NCI-H510A (cell line): ENCODE data around the gene ARMCX4.
"Not testable (repeated sequence)": the region's sequence is repeated elsewhere in the genome, so short reads cannot be mapped to it uniquely, and the experiment has no call there.

Experiments used
- DNase-seq: peaks from one replicate; lab custom pipeline; 2025; lab: John Stamatoyannopoulos, UW

ARMCX4 gene

DNA sequence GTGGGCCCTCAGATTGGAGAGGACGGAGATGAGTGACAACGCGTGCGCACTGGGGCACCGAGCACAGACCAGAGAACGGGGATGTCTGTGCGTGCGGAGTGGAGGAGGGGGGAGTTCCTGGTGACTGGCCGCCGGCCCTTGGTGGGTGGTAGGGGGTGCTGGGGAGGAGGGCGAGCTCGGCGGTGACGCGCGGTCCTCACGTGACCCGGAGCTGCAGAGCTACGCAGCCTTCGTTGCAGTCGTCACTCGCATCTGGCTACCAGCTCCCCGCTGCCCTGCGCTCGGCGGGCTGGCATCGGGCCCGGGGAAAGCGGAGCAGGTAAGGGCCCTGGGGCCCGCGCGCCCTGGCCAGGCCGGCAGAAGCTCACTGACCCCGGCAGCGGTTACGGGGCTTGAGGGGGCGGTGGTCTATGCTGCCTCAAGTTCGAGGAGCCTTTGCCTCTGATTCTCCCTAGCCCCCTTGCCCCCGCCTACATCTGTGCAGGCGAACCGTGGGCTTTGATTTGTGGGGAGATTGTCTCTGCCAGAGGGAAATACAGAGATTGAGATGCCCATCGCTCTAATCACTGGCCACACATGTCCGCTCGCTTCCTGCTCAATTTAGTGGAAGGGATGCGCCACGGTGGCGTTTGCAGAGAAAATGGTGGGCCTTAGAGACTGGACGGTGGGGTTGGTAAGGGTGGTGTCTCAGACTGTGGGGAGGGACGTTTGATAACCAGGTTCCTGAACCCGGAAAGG, at the start of gene ARMCX4:
Gene ARMCX4 (plus strand): TSS at position 245 of the 738 bp plus-strand sequence. CDS start 3,134 bp downstream, outside the sequence.
- peak; percentile 72 for DNase-seq

DNA sequence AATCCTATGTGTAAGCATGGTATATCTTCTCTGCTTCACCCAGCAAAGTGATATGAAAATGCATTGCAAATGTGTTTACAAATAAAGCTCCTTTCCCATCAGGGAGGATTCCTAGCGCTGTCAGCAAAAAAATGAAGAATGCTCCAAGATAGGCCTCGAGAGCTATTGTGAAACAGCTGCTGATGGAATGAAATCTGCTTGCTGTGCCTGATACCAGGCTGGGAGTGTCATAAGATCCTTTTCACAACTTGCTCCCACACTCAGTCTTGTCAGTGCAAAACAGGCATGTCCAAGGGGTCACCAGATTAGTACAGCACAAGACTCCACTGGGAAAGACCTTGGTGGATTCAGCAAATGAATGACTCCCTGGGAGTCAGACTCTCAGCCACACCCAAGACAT, 43.2 kb upstream of the ARMCX4 start:
- DNase-seq, result no peak

DNA sequence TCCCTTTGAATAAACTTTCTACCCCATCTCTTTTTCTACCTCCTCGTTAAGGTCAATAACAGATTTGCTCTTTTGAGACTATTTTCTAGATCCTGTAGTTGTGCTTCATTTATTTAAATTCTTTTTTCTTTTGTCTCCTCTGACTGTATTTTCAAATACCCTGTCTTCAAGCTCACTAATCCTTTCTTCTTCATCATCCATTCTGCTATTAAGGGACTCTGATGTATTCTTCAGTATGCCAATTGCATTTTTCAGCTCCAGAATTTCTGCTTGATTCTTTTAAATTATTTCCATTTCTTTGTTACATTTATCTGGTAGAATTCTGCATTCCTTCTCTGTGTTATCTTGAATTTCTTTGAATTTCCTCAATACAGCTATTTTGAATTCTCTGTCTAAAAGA, 36.0 kb upstream of the ARMCX4 start:
- no peak for DNase-seq

DNA sequence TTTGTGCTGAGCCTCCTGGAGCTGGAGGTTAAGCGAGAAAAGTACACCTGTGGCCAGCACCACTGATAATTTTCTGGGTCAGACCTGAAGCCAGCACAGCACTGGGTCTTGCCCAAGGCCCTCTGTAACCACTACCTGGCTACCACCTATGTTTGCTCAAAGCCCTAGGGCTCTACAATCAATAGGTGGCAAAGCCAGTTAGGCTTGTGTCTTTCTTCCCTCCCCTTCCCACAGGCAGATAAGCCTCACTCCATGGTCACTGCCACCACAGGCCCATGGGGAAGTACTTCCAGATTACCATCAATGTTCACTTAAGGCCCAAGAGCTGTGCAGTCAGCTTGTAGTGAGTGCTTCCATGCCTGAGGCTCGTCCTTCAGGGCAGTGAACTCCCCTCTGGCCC, 35.2 kb upstream of the ARMCX4 start:
- no peak for DNase-seq

DNA sequence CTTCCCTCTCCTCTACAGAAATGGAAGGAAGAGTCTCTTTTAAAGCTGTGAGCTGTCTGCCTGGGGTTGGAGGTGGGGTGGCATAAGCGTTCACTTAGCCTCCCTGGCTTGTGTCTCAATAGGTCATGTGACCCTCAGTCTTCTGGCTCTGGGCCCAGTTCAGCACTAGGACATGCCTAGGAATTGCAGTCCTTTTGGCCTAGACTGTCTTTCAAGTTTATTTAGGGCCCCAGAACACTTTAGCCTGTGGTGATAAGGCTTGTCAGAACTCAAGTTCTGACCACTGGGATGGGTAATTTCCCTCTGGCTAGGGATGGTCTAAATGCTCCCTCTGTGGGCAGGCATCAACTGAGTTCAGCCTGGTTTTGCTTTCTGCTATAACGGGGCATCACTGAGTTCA, 34.3 kb upstream of the ARMCX4 start:
- DNase-seq, result no peak

DNA sequence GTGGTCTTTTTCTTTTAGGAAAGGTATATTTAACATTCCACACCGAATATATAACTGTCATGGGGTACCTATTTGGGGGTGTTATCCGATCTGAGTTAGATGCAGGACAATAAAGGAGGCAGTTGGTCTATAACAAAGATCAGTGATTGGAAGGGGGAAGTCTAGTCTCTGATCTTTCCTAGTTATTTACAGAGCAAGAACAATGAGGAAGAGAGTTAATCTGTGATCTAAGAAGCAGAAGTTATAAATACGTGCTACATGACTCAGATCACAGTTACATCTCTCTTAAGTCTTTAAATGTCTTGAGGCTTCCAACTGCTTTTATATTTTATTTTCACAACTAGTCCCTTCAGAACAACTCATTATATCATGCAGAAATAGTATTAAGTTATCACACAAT, 33.2 kb upstream of the ARMCX4 start:
- DNase-seq, result no peak

DNA sequence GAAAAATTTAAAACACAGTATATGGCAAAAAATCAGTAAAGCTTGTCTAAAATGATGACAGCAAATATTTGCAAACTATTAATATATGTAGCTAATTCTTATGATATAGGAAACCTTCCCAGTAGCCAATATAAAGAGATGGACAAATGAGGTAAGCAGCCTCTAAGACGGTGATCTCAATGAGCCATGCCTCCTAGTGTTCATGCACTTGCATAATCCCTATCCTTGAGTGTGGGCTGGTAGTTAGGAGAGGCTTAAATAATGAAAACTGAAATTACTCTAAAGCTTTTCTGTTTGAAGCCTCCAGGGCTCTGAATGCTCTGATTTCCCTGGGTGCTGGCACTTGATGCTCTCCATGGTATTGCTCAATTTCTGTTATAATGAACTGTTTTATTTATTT, 24.6 kb upstream of the ARMCX4 start:
- no peak for DNase-seq

DNA sequence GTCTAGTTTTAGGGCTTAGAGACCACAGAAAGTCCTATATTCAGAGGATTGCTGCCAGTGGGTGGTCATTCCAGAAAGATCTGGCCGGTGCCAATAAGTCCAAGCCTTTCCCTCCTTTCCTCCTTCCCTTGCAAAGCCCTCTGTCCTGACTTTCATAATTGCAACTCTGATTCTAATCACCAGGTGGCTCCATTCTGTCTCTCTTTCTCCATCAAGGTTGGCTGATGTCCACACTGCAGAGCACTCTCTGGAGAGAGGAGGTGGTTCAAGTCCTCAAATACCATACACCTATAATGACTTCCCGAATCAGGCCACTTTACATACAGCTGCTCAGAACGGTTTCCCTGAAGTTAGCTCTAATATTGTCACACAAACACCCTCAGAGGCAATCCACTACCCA, 22.4 kb upstream of the ARMCX4 start:
- no peak for DNase-seq

DNA sequence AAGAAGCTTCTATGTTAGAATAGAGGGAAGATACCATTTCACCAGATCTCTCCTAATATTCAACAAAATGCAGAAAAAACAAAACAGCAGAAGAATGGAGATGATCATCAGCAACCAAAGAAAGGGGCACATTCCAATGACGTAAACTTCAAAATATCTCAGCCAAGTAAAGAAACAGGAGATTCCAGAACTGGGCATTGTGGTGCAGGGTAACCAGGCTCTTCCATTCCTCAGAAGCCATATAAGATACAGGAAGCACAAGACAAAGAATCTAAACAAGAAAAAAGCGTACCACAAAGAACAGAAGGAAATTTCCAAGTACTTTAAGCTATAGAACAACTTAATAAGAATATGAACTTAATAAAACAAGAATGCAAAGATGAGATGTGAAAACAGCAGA, 6.9 kb upstream of the ARMCX4 start:
- no peak for DNase-seq

DNA sequence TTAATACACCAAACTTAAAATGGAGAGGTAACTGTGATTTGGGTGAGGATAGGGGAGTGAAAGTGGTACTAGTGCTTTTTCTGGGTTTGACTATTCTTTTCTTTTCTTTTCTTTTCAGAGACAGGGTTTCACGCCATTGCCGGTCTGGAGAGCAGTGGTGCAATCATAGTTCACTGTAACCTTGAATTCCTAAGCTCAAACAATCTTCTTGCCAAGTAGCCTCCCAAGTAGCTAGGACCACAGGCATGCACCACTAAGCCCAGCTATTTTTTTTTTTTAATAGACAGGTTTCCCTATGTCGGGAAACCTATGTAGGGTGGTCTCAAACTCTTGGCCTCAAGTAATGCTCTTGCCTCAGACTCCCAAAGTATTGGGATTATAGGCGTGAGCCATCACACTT, 3.0 kb upstream of the ARMCX4 start:
- DNase-seq, result no peak

DNA sequence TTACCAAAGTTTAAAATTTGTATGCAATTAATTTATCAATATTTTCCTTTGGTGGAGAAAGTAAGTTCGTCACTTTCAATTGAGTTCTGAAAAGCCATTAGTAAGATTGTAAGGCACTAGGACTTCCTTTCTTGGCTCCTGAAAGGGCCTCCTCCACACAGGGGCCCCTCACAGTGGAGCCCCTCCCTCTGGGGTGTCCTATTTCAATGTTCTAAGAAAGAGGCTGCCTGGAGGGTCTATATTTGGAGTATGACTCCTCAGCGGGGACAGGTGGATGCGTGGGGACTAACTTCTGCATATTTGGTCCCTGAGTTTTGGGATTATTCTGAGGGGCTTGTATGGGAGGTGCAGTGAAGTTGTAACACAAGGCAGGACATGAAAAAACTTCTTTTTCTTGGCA, 1.6 kb upstream of the ARMCX4 start:
- no peak for DNase-seq

DNA sequence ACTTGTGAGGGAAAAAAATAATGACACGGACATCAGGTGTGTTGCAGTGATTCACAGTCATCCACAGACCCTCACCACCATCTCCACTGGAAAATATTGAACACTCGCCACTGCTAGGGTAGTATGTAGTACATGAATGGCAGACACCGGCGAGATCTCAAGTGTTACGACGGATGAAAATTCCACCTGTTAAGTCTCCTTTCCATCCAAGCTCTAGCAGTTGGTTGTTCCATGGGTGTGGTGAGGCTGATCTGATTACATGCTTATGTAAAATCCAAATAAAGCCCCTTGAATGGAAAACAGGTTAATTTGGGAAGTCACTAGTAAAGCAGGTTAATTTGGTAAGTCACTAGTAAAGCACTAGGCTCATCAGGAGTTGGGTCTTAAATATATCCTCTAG, 1.1 kb upstream of the ARMCX4 start:
- no peak for DNase-seq

DNA sequence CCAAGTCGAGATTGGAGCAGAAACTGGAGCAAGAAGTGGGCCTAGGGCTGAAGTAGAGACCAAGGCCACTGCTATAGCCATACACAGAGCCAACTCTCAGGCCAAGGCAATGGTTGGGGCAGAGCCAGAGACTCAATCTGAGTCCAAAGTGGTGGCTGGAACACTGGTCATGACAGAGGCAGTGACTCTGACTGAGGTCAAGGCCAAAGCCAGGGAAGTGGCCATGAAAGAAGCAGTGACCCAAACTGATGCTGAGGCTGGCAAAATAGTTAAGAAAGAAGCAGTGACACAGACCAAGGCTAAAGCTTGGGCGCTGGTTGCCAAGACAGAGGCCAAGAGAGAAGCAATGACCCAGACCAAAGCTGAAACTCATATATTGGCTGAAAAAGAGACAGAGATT, 3.5 kb downstream of the ARMCX4 start:
- no peak for DNase-seq

DNA sequence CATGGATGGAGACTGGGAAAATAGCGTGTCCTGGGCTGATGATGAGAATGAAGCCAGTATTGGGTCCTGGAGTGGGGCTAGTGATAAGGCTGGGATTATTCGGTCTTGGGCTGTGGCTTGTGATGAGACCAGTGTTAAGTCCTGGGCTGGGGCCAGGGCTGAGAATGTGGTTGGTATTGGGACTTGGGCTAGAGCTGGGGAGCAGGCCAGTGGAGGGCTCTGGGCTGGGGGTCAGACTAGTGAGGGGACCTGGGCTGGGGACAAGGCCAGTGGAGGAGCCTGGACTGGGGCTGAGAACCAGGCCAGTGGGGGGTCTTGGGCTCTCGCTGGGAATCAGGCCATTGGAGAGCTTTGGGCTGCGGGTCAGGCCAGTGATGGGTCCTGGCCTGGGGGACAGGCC, 6.7 kb downstream of the ARMCX4 start:
- DNase-seq, result no peak

DNA sequence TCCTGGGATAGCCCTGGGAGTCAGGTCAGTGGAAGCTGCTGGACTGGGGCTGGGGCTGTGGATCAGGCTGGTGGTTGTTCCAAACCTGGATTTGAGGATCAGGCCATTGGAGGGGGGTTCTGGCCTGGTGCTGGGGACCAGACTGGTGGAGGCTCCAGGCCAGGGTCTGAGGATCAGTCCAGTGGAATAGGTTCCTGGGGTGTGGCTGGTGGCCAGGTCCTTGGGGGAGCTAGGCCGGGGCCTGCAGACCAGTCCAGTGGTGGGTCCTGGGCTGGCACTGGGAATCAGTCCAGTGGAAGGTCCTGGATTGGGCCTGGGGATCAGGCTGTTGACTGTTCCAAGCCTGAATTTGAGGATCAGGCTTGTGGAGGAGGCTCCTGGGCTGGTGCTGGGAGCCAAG, 8.0 kb downstream of the ARMCX4 start:
- no peak for DNase-seq

DNA sequence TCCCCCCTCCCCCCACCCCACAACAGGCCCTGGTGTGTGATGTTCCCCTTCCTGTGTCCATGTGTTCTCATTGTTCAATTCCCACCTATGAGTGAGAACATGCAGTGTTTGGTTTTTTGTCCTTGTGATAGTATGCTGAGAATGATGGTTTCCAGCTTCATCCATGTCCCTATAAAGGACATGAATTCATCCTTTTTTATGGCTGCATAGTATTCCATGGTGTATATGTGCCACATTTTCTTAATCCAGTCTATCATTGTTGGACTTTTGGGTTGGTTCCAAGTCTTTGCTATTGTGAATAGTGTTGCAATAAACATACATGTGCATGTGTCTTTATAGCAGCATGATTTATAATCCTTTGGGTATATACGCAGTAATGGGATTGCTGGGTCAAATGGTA, 17.7 kb downstream of the ARMCX4 start:
- not testable (repeated sequence) for DNase-seq

DNA sequence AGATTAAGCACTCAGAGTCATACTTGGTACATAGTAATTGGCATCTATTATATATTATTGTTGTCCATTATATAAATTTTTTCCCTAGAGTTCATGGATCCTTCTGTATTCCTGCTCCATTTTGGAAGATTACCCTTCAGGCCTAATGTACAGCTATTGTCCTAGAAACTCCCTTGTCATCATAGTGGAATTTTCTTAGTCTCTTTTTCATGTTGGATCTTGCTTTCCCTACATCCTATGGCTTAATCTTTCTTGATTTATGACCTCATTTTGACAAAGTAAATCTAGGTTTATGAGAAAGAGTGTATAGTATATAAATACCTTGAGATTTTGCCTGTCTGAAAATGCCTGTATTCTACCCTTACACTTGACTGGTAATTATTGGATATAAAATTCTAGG, 22.1 kb downstream of the ARMCX4 start:
- no peak for DNase-seq

DNA sequence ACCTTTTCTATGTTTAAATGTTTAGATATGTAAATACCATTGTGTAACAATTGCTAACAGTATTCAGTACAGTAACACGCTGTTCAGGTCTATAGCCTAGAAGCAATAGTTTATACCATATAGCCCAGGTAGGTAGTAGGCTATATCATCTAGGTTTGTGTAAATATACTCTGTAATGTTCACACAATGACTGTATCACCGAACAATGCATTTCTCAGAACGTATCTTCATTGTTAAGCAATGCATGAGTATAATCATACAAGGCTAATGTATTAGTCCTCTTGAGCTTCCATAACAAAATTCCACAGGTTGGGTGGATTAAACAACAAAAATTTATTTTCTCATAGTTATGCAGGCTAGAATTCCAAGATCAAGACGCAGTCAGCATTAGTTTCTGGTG, 22.7 kb downstream of the ARMCX4 start:
- DNase-seq, result no peak

DNA sequence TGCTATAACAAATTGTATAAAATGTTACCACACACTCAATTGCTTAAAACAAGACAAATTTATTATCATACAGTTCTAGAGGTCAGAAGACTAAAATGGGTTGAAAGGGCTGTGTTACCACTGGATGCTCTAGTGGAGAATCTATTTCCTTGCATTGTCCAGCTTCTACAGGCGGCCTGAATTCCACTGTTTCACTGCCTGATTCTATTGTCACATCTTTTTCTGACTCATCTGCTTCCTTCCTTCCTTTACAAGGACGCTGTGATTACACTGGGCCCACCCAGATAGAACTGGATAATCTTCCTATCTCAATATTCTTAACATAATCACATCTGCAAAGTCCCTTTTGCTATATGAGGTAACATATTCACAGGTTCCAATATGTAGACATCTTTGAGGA, 45.7 kb downstream of the ARMCX4 start:
- no peak for DNase-seq
